Activated T-cell treated with anti-CD3 and anti-CD28 coated beads, Interleukin-2, amount 50 U/mL, for 72 hours (primary cell): ENCODE data around the gene SPATA33. TPM values are rescaled to one million over a fixed set of nuclear protein-coding genes. Genes with fewer than 3 reads are reported as not detected.
"Not testable (repeated sequence)": the region's sequence is repeated elsewhere in the genome, so short reads cannot be mapped to it uniquely, and the experiment has no call there.

Experiments used
- ATAC-seq, 2 donors: fragments of 150-1000 bp; cut with Tn5 transposase; replicated peaks in 1 of 2; 2 replicates each; pipeline ENCODE4 v1.10.0; 2021; ENCODE audit warnings: moderate library complexity in 2 of 2, mild to moderate bottlenecking in 1 of 2
- DNase-seq, 2 donors: peaks; one replicate each; pipeline ENCODE4 v3.0.0; 2021 to 2022; ENCODE audit warnings: mixed read lengths in 1 of 2
- H3K27ac Mint-ChIP-seq: one replicate; pipeline ENCODE4 v1.8.0; 2022; ENCODE audit warnings: mild to moderate bottlenecking, moderate library complexity, mixed read lengths
- H3K27me3 Mint-ChIP-seq: one replicate; pipeline ENCODE4 v1.8.0; 2022; ENCODE audit warnings: low read depth, mixed read lengths
- H3K36me3 Mint-ChIP-seq, 2 donors: one replicate each; pipeline ENCODE4 v1.8.0; 2022; ENCODE audit warnings: mixed read lengths in 2 of 2, mild to moderate bottlenecking in 1 of 2; ENCODE audit not compliant: insufficient read depth in 2 of 2
- H3K4me1 Mint-ChIP-seq: one replicate; pipeline ENCODE4 v1.8.0; 2022; ENCODE audit warnings: low read depth, mixed read lengths
- H3K4me3 Mint-ChIP-seq, 2 donors: one replicate each; pipeline ENCODE4 v1.8.0; 2022; ENCODE audit warnings: mild to moderate bottlenecking in 2 of 2, mixed read lengths in 2 of 2, moderate library complexity in 2 of 2
- H3K9me3 Mint-ChIP-seq, 2 donors: one replicate each; pipeline ENCODE4 v1.8.0; 2022; ENCODE audit warnings: mixed read lengths in 2 of 2
- total RNA-seq, 2 donors: library from RNA; stranded (reverse); gene quantifications; one replicate each; pipeline ENCODE4 v1.2.3, GENCODE V29; 2022

The SPATA33 gene
- total RNA-seq, 2 donors from 2014 or later, result 10.0 to 12.1 TPM

DNA sequence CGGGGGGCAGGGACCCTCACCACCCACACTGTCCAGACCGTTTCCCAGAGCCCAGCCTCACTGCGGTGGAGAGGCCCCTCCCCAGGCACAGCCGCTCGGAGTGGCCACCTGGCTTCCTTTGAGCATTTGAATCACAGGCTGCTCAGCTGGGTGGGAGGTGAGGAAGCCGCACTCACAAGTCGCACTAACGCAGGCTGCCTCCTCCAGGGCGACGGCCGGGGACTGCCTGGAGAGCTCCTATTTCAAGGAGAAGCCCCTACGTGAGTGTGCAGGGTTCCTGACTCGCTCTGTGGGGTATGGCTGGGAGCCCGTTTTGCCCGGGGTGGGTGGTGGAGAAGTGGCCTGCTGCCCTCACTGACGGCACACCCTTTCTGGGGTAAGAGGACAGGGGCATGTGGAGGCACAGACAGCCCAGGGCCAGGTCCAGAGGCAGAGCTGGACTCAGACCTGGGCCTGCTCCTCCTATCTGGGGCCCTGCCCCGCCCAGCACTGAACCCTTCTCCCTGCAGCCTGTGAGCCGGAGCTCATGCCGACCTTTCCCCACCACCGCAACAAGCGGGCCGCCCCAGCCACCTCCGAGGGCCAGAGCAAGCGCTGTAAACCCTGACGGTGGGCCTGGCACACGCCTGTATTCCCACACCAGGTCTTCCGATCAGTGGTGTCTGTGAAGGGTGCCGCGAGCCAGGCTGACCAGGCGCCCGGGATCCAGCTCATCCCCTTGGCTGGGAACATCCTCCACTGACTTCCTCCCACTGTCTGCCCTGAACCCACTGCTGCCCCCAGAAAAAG lies 37.6 kb downstream of the SPATA33 start:
- no peak for DNase-seq
- H3K27ac Mint-ChIP-seq, result no peak overlapping the region
- no peaks in the 10 kb centered on the region for H3K27me3 Mint-ChIP-seq
- H3K9me3 Mint-ChIP-seq, result no peaks in the 10 kb centered on the region
- no peak for ATAC-seq
- H3K4me1 Mint-ChIP-seq, result peaks cover 14% of the 10 kb centered on the region
- H3K36me3 Mint-ChIP-seq, result peaks cover 0 to 4% of the 10 kb centered on the region in 2 donors
- no peak overlapping the region for H3K4me3 Mint-ChIP-seq

DNA sequence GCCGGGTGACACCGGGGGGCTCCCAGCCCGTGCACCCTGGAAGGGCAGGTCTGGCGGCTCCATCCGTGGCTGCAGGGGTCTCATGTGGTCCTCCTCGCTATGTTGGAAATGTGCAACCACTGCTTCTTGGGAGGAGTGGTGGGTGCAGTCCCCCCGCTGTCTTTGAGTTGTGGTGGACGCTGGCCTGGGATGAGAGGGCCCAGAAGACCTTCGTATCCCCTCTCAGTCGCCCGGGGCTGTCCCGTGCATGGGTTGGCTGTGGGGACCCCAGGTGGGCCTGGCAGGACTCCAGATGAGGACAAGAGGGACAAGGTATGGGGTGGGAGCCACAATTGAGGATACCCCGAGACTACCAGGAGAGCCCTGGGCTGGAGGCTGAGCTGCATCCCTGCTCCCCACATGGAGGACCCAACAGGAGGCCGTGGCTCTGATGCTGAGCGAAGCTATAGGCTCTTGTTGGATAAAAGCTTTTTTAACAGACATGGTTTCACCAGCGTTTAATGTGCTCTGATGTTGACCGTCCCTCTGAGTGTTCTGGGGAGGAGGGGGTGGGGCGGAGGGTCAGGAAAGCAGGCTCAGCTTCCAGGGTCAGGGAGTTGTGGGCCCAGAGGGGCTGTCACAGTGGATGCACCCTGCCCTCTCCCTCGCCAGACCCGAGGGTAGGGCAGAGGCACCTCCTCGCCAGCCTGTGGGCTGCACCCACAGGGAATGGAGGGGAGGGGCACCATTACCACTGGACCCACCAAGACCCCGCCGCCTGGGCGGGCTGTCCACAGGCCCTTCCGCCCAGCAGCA lies 38.4 kb downstream of the SPATA33 start:
- peaks cover 0 to 2% of the 10 kb centered on the region in 2 donors for H3K36me3 Mint-ChIP-seq
- no peak for DNase-seq
- no peak for ATAC-seq
- no peaks in the 10 kb centered on the region for H3K27me3 Mint-ChIP-seq
- H3K9me3 Mint-ChIP-seq, result no peaks in the 10 kb centered on the region
- H3K4me1 Mint-ChIP-seq, result peaks cover 14% of the 10 kb centered on the region
- H3K27ac Mint-ChIP-seq, result no peak overlapping the region
- H3K4me3 Mint-ChIP-seq, result no peak overlapping the region

DNA sequence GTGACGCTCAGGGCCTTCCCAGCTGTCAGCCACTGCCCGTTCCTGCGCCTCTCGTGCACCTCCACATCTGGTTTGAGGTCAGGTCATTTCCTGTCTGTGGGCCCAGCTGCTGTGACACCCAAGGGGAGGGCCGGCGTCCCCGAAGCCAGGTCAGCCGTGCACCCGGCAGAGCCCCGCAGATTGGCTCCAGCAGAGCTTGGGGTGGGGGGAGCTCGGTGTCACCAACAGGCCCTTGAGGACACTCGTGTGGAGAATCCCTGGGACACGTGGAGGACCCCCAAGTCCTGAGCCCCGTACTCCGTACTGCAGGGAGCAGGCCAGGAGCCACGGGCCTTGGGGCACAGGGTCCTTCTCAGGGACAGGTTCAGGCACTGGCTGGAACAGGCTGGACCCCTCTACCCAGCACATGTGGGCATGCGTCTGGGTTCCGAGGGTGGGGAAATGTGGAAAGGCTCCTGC lies 39.1 kb downstream of the SPATA33 start:
- no peaks in the 10 kb centered on the region for H3K27me3 Mint-ChIP-seq
- peaks cover 0 to 2% of the 10 kb centered on the region in 2 donors for H3K36me3 Mint-ChIP-seq
- DNase-seq (peak; percentile 42 to 44), ATAC-seq (no peak)
- H3K27ac Mint-ChIP-seq, result no peak overlapping the region
- H3K9me3 Mint-ChIP-seq, result no peaks in the 10 kb centered on the region
- no peak overlapping the region for H3K4me3 Mint-ChIP-seq
- H3K4me1 Mint-ChIP-seq, result peaks cover 14% of the 10 kb centered on the region

DNA sequence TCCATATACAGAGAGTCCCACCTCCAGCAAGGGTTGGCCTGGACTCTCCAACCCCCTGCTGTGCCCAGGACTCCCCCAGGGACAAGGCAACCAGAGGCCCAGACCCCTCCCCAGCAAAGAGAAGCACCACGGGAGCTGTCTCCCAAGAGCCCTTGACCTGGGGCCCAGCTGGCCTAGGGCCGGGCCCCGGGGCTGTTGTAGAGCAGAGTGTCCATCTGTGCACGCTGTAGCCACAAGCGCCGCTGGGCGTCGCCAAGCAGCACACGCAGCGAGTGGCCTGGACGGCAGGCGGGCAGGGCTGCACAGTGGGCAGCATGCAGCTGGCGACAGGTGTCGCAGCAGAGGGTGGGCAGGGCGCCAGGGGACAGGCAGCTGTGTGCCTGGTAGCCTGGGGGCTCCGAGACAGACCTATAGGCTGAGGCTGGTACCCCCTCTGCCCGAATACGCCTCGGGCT lies 39.6 kb downstream of the SPATA33 start:
- Mint-ChIP-seq H3K27me3 (no peaks in the 10 kb centered on the region), H3K36me3 (peaks cover 0 to 2% of the 10 kb centered on the region in 2 donors), H3K27ac (no peak overlapping the region), H3K4me1 (peaks cover 16% of the 10 kb centered on the region), H3K4me3 (no peak overlapping the region), H3K9me3 (no peaks in the 10 kb centered on the region)
- no peak for DNase-seq
- no peak for ATAC-seq

DNA sequence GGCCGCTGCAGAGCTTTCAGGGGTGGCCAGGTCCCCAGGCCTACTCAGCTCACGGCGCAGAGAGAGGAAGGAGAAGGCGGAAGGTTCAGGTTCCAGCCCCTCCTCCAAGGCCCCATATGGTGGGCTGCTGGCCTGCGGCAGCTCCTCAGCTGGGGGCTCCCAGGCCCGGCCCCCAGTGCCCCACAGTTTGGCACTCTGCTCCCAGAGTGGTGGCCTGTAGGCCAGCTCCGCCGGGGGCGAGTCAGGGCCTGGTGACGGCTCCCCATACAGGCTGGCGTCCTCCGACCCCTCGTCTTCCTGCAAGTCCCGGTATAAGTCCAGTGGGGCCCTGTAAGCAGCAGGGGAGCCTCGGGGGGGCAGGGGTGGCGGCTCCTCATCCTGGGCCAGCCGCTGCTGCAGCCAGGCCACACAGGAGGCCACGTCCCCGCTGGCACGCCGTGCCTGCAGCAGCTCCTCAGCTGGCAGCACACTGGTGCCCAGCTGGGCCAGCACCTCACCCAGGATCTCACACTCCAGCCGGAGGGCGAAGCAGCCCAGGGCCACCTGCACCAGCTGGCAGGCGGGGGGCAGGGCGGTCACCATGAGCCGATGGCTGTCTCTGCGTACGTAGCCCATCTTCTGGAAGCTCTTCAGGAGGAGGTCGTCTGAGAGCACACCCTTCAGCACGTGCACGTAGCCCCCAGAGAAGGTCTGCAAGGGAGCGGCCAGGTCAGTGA lies 40.1 kb downstream of the SPATA33 start:
- Mint-ChIP-seq H3K36me3 (peaks cover 0 to 2% of the 10 kb centered on the region in 2 donors), H3K4me1 (peaks cover 21% of the 10 kb centered on the region), H3K27ac (no peak overlapping the region), H3K4me3 (no peak overlapping the region), H3K9me3 (no peaks in the 10 kb centered on the region), H3K27me3 (no peaks in the 10 kb centered on the region)
- DNase-seq (no peak), ATAC-seq (no peak)

DNA sequence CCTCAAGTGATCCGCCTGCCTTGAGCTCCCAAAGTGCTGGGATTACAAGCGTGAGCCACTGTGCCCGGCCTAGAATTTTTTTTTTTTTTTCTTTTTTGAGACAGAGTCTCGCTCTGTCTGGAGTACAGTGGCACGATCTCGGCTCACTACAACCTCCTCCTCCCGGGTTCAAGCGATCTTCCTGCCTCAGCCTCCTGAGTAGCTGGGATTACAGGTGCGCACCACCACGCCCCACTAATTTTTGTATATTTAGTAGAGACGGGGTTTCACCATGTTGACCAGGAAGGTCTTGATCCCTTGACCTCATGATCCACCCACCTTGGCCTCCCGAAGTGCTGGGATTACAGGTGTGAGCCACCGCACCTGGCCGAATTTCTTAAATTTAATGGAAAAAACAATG lies 41.1 kb downstream of the SPATA33 start:
- not testable (repeated sequence) for H3K27me3 Mint-ChIP-seq, H3K9me3 Mint-ChIP-seq, H3K27ac Mint-ChIP-seq, ATAC-seq, DNase-seq, H3K4me3 Mint-ChIP-seq, H3K36me3 Mint-ChIP-seq
- peaks cover 21% of the 10 kb centered on the region for H3K4me1 Mint-ChIP-seq

DNA sequence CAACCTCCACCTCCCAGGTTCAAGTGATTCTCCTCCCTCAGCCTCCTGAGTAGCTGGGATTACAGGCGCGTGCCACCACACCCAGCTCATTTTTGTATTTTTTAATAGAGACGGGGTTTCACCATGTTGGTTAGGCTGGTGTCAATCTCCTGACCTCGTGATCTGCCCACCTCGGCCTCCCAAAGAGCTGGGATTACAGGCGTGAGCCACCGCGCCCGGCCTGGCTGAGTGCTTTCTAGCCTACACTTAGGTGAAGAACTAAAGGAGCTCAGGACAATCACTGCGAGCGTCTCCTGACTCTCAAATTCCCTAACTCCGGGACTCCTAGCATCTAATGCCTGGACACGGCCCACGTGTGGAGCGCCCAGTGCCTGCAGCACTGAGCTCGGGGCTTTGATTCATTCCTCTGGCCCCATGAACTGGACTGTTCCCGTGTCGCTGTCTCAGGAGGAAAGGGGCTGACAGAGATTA lies 42.0 kb downstream of the SPATA33 start:
- H3K27ac Mint-ChIP-seq, H3K27me3 Mint-ChIP-seq, DNase-seq, H3K36me3 Mint-ChIP-seq, ATAC-seq, H3K9me3 Mint-ChIP-seq: not testable (repeated sequence)
- peaks cover 21% of the 10 kb centered on the region for H3K4me1 Mint-ChIP-seq
- H3K4me3 Mint-ChIP-seq, result peak overlapping the region; percentile 84 to 85

DNA sequence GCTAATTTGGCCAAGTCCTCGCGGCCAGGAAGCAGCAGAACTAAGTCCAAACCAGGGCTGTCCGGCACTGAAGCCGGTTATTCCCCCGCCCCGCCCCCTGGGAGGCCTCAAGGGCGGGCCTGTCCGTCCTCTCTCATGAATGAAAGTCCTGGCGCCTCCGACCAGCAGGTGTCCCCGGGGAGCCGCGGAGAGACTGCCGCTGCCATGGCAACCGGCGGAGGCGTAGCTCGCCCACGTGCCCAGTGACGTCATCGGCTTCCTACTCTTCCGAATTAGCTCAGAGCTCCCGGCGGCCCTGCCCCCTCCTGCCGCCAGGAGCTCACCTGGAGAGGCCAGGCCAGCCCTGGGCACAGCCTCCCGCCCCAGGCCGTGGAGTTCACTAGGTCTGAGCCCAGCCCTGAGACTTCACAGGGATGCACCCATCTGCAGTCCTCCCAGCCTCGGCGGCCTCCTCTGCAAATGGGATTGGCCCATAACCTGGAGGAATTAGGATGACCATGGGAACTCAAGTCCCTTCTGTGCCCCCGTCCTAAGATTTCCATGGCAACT lies 42.5 kb downstream of the SPATA33 start:
- H3K4me3 Mint-ChIP-seq, result peak overlapping the region; percentile 84 to 85
- ATAC-seq (peak; percentile 31 to 38), DNase-seq (peak; percentile 97)
- no peaks in the 10 kb centered on the region for H3K27me3 Mint-ChIP-seq
- peaks cover 21% of the 10 kb centered on the region for H3K4me1 Mint-ChIP-seq
- H3K27ac Mint-ChIP-seq, result no peak overlapping the region
- no peaks in the 10 kb centered on the region for H3K9me3 Mint-ChIP-seq
- H3K36me3 Mint-ChIP-seq, result no peaks in the 10 kb centered on the region

DNA sequence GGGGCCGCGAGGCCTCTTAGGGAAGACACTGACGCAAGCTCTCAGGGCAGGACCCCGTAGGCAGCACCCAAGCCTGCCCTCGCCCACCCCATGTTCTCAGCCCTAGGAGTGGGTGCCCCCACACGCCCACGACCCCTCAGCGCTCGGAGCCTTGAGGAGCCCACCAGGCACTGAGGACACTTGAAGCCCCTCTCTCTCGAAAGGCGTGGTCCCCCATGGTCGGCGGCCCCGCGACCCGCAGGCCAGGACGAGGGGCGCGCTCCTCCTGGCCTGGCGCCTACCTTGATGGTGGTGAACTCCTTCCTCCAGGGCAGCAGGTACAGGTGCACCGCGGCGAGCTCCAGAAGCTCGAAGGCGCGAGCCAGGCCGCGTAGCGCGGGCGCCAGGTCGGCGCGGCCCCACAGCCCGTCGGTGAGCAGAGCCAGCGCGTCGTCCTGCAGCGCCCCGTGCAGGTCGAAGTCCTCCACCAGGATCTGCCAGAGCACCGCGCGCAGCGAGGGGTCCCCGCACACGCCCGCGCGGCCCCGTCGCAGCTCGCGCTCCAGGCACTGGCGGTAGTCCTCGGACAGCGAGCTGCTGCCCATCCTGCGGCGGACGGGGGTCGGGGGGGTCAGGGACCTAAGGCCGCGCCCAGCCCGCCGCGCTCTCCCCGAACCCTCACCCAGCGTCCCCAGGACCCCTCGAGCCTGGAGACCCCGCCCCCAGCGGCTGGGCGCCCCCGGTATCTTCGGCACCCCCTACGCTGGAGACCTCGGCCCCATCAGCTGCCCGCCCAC lies 43.2 kb downstream of the SPATA33 start:
- H3K27me3 Mint-ChIP-seq, result no peaks in the 10 kb centered on the region
- peak overlapping the region; percentile 84 to 85 for H3K4me3 Mint-ChIP-seq
- DNase-seq (peak; percentile 76 to 77), ATAC-seq (peak; percentile 46 to 49)
- H3K9me3 Mint-ChIP-seq, result no peaks in the 10 kb centered on the region
- no peak overlapping the region for H3K27ac Mint-ChIP-seq
- peaks cover 22% of the 10 kb centered on the region for H3K4me1 Mint-ChIP-seq
- H3K36me3 Mint-ChIP-seq, result no peaks in the 10 kb centered on the region

DNA sequence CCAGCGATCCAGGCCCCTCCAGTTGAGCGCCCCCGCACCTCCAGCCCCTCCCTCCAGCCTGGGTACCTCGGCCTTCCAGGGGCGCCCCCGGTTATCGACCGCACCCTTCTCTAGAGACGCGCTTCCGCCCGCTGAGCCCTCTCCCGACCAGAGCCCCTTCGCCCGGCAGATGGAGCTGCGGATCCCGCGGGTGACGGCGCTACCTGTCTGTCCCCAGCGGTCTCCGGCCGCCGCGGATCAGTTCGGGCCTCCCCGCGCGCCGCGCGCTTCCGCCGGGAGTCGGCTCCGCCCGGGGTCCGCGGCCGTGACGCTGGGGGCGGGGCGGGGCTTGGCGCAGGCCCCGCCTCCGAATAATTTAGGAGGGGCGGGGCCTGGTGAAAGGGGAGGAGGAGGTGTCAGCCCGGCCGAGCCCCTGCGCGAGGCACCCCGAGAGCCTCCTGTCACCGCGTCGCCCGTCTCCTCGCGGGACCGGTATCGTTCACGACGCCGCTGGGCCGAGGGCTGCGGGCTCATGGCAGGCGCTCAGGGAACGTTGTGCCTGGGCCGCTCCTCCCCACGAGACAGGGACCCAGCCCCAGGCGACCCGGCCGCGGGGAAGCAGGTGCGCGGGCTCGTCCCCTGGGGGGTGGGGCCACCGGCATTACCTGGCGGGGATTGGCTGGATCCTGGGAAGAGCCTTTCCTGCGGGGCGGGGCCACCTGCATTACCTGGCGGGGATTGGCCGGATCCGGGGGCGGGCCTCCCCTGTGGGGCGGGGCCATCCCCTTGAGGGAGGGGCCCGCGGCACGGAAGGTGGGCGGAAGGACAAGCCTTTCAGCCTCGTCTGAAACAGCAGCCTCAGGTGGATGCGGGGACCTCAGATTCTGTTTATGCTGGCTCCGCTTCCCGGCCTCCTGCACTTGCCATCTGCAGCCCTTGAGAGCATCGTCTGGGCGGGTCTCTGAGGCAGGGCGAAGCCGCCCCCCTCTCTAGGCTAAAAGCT lies 44.1 kb downstream of the SPATA33 start, which contains the start of gene SPATA2L:
SPATA2L (minus strand) TSS at position 281 of the 982 bp plus-strand sequence. CDS start 473 bp downstream, outside the sequence.
- H3K36me3 Mint-ChIP-seq, result no peaks in the 10 kb centered on the region
- H3K4me1 Mint-ChIP-seq, result peaks cover 23% of the 10 kb centered on the region
- no peaks in the 10 kb centered on the region for H3K9me3 Mint-ChIP-seq
- no peaks in the 10 kb centered on the region for H3K27me3 Mint-ChIP-seq
- no peak within 1 kb of the TSS for H3K27ac Mint-ChIP-seq
- peak; percentile 77 to 78 for ATAC-seq
- H3K4me3 Mint-ChIP-seq, result peak within 1 kb of the TSS; percentile 84 to 85
- peak; percentile 98 to 99 for DNase-seq

DNA sequence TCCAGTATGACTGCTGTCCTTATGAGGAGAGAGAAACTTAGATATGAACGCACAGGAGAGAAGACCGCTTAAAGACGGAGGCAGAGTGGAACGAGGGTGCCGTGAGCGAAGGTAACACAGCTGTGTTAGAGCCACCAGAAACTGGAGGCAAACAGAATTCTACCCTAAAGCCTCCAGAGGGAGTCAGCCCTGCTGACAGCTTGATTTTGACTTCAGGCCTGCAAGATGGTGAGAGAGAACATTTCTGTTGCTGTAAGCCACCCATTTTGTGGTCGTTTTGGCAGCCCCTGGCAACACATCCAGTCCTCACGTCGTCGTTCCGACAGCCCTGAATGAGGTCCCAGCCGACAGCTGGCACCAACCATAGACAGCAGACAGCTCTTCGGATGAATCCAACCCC lies 46.6 kb downstream of the SPATA33 start:
- H3K27ac Mint-ChIP-seq, result no peak overlapping the region
- no peaks in the 10 kb centered on the region for H3K36me3 Mint-ChIP-seq
- ATAC-seq, result no peak
- no peak overlapping the region for H3K4me3 Mint-ChIP-seq
- DNase-seq, result no peak
- H3K27me3 Mint-ChIP-seq, result no peaks in the 10 kb centered on the region
- peaks cover 19% of the 10 kb centered on the region for H3K4me1 Mint-ChIP-seq
- H3K9me3 Mint-ChIP-seq, result no peaks in the 10 kb centered on the region
